Aorta (tissue), 5 donors: ENCODE measurements around the gene ARL1. TPM values are rescaled to one million over a fixed set of nuclear protein-coding genes. Genes with fewer than 3 reads are reported as not detected.

ENCODE experiments used
- ATAC-seq: fragments of 200-7000 bp; cut with Tn5 transposase; one replicate; pipeline ENCODE4 v1.9.1; 2022; ENCODE audit warnings: moderate library complexity; ENCODE audit not compliant: low FRiP score
- DNase-seq, 2 donors: peaks; one replicate each; pipeline ENCODE4 v3.0.0-alpha.2; 2020
- H3K27ac ChIP-seq, 2 donors: one replicate each; pipeline ENCODE4 v1.5.1; 2013; ENCODE audit warnings: low read length in 2 of 2, mild to moderate bottlenecking in 2 of 2, moderate library complexity in 2 of 2, control low read depth in 1 of 2, inconsistent platforms in 1 of 2, low read depth in 1 of 2
- H3K27me3 ChIP-seq, 2 donors: one replicate each; pipeline ENCODE4 v1.6.1; 2013; ENCODE audit warnings: control low read depth in 1 of 2, low read length in 1 of 2, mild to moderate bottlenecking in 1 of 2, moderate library complexity in 1 of 2; ENCODE audit not compliant: insufficient read depth in 2 of 2, control insufficient read depth in 1 of 2
- H3K36me3 ChIP-seq, 2 donors: one replicate each; pipeline ENCODE4 v1.6.1; 2013; ENCODE audit warnings: control low read depth in 1 of 2, low read length in 1 of 2, mild to moderate bottlenecking in 1 of 2; ENCODE audit not compliant: insufficient read depth in 2 of 2, control insufficient read depth in 1 of 2
- H3K4me1 ChIP-seq, 2 donors: one replicate each; pipeline ENCODE4 v1.6.1; 2013; ENCODE audit warnings: low read length in 2 of 2, control low read depth in 1 of 2, mild to moderate bottlenecking in 1 of 2, moderate library complexity in 1 of 2; ENCODE audit not compliant: insufficient read depth in 2 of 2, control insufficient read depth in 1 of 2
- H3K4me3 ChIP-seq, 2 donors: one replicate each; pipeline ENCODE4 v1.5.1; 2013; ENCODE audit warnings: low read length in 2 of 2, control low read depth in 1 of 2, mild to moderate bottlenecking in 1 of 2
- H3K9me3 ChIP-seq: one replicate; pipeline ENCODE4 v1.6.1; 2013; ENCODE audit warnings: mild to moderate bottlenecking, low read length; ENCODE audit not compliant: control insufficient read depth
- WGBS, 2 donors: extraction: QIAGEN DNeasy Blood & Tissue Kit; methylation state at CpG; one replicate each; pipeline ENCODE4 v1.1.7; 2013; 5-methylcytosine and 5-hydroxymethylcytosine counted together
- intact Hi-C, 2 donors: fragments of 100-400 bp; cut with DNase I; formaldehyde crosslinking; loops; one replicate each; pipeline versions ENCODE4 v1.14.2 to v1.15.0; 2022
- polyA plus RNA-seq, 2 donors: library from polyadenylated mRNA; stranded (reverse); fragments of 200-250 nt; gene quantifications; one replicate each; pipeline ENCODE4 v1.2.3, GENCODE V29; 2013
- total RNA-seq, 2 donors: library from RNA; stranded (reverse); fragmentation: NEBNext Ultra II Directional; extraction: Animal tissue kit (Norgen Biotek cat#: 25700); gene quantifications; one replicate each; pipeline ENCODE4 v1.2.1, GENCODE V29; 2021
- donor health status: healthy with polysubstance abuse.
- donor health status: Bipolar disorder and iron deficiency.
- donor health status: DM: no; HTN: no; CAD: no.
- donor health status: DM: no; HTN: no; CAD: no.
- donor health status: DM: yes; HTN: yes; CAD: no.

ARL1 gene
- total and polyA plus RNA-seq, 4 donors: 38.9 to 94.0 (median 76.0) TPM

DNA sequence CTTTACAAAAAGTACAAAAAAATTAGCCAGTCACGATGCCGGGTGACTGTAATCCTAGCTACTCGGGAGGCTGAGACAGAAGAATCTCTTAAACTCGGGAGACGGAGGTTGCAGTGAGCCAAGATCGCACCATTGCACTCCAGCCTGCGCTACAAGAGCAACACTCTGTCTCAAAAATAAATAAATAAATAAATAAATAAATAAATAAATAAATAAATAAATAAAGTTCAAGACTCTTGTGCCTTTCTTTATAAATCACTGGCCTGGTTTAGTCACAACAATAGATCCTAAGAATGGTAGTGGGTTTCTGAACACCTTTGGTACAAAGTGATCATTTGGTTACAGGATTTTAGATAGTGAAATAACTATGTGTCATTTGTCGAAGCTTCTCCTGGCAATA is 46.1 kb downstream of the ARL1 start:
- DNase-seq (no peak), ATAC-seq (no peak)
- Histone ChIP-seq H3K4me3 (no peak overlapping the region), H3K27ac (no peak overlapping the region), H3K36me3 (peaks cover 5 to 9% of the 10 kb centered on the region in 2 donors), H3K27me3 (no peaks in the 10 kb centered on the region), H3K4me1 (no peaks in the 10 kb centered on the region), H3K9me3 (no peaks in the 10 kb centered on the region)
- intact Hi-C loops: no loop called here
- WGBS, 2 donors: 85 to 94% methylated on average over 8 of the region's 8 CpGs

DNA sequence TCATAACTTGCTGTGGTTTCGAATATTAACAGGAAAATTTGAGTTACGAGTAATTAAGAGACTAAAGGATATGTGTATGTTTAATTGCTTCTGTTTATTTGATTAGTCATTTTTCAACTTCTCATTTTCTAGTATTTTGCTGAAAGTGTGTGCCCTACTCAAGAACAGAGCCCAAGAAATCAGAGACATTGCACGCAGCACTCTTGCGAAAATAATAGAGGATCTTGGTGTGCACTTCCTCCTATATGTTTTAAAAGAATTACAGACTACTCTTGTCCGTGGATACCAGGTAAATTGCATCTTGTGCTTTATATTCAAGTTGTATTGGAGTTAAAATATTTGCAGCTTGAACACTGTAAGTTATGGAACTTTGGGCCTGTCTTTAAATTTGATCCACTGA is 50.8 kb downstream of the ARL1 start:
- ATAC-seq: no peak
- peaks cover 3 to 6% of the 10 kb centered on the region in 2 donors for H3K36me3 ChIP-seq
- no peak for DNase-seq
- H3K27me3 ChIP-seq: no peaks in the 10 kb centered on the region
- H3K9me3 ChIP-seq: no peaks in the 10 kb centered on the region
- no peaks in the 10 kb centered on the region for H3K4me1 ChIP-seq
- WGBS, 2 donors: 93 to 94% methylated on average over 5 of the region's 5 CpGs
- intact Hi-C loops: no loop called here
- no peak overlapping the region for H3K4me3 ChIP-seq
- H3K27ac ChIP-seq: no peak overlapping the region

DNA sequence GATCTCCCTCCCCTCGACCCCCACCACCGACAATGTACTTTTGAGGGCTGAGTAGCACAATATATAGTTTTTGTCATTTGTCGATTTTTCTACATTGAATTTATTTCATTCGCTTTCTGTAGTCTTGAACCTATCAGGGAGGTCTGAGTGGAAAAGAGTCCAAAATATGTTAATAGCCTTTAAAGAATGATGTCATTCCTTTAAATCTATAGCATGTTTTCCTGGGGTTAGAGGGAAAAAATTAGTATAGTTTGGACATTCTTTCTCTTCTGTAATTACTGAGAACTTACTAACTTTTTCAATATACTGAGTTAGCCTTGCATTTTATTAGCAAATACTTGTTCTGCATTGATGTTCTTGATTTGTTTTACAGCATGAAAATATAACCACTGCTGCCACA is 55.9 kb downstream of the ARL1 start:
- H3K9me3 ChIP-seq: no peaks in the 10 kb centered on the region
- WGBS, 2 donors: 98 to 99% methylated on average over 4 of the region's 4 CpGs

DNA sequence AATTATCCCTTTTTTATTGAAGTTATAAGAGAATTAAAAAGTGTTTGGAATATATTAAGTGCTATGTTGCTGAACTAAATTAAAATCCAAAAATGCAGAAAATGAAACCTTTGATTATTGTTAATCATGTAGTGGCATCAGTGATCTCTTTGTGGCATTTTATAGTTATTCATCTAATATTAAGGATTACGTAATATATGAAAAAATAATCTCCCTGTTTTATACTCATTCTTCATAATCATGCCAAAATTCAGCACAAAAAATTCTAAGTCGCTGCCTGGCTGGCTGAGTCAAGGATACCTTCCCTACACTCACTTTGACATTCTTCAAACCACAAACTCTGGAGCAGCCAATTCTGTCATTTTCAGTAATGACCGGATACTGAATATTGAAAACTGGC is 63.7 kb downstream of the ARL1 start:
- H3K4me3 ChIP-seq: no peak overlapping the region
- intact Hi-C loops: no loop called here
- no peaks in the 10 kb centered on the region for H3K27me3 ChIP-seq
- no peaks in the 10 kb centered on the region for H3K9me3 ChIP-seq
- H3K36me3 ChIP-seq: peaks cover 2 to 7% of the 10 kb centered on the region in 2 donors
- no peak for ATAC-seq
- WGBS, 2 donors: 84 to 90% methylated on average over 3 of the region's 3 CpGs
- H3K4me1 ChIP-seq: no peaks in the 10 kb centered on the region
- H3K27ac ChIP-seq: no peak overlapping the region
- no peak for DNase-seq

More for the DNA sequence above, 55.9 kb downstream of the ARL1 start:
- peaks cover 0 to 8% of the 10 kb centered on the region in 2 donors for H3K36me3 ChIP-seq
- intact Hi-C loops: no loop called here
- no peaks in the 10 kb centered on the region for H3K4me1 ChIP-seq
- H3K27me3 ChIP-seq: no peaks in the 10 kb centered on the region
- H3K4me3 ChIP-seq: no peak overlapping the region
- no peak for ATAC-seq
- no peak overlapping the region for H3K27ac ChIP-seq
- no peak for DNase-seq

Other genes with a start within 250 kb of the ARL1 start
- gene SLC5A8, start 197.5 kb downstream of the ARL1 start, total RNA-seq: not detected
- gene SLC5A8, start 197.5 kb downstream of the ARL1 start, polyA plus RNA-seq: not detected
- 10 to 100 TPM; 11.4 to 15.3 TPM for gene UTP20, start 127.7 kb downstream of the ARL1 start, total RNA-seq
- gene UTP20, start 127.7 kb downstream of the ARL1 start, polyA plus RNA-seq: 1 to 10 TPM in 1 of 2 donors, under 1 TPM in 1; 0.50 to 1.9 TPM
- gene SPIC, start 67.6 kb upstream of the ARL1 start, total RNA-seq: under 1 TPM in 1 of 2 donors, not detected in 1; 0.33 TPM
- not detected for gene SPIC, start 67.6 kb upstream of the ARL1 start, polyA plus RNA-seq
- not detected for gene MYBPC1, start 187.2 kb upstream of the ARL1 start, total RNA-seq
- gene MYBPC1, start 187.2 kb upstream of the ARL1 start, polyA plus RNA-seq: under 1 TPM in 1 of 2 donors, not detected in 1; 0.36 TPM